GM12878 (cell line): ENCODE measurements around the gene SETD2. TPM values are rescaled to one million over a fixed set of nuclear protein-coding genes. Genes with fewer than 3 reads are reported as not detected.

ENCODE experiments used
- ATAC-seq: fragments of 200-7000 bp; cut with Tn5 transposase; 3 replicates; pipeline ENCODE4 v1.9.1; 2020; ENCODE audit warnings: mild to moderate bottlenecking, moderate library complexity
- BruUV-seq: library from RNA; stranded (reverse); fragments of 400-500 nt; replicated peaks from 2 replicates; lab custom pipeline; 2021; lab: Mats Ljungman, UMichigan
- CTCF ChIA-PET: fragments of 300-600 bp; sonication (Branson Sonifier 250); formaldehyde crosslinking; extraction: SDS; loops from one replicate; lab custom pipeline; 2021; ENCODE audit warnings: inconsistent platforms; lab: Yijun Ruan, JAX
- POLR2A ChIA-PET: fragments of 350-600 bp; formaldehyde crosslinking; extraction: SDS; loops from one replicate; lab custom pipeline; 2021; ENCODE audit warnings: inconsistent platforms; lab: Charles Lee
- RAD21 ChIA-PET: fragments of 300-600 bp; sonication (Branson Sonifier 250); formaldehyde crosslinking; loops from one replicate; lab custom pipeline; 2023; ENCODE audit warnings: antibody characterized with exemption; ENCODE audit not compliant: unreplicated experiment; lab: Charles Lee
- SMC1A ChIA-PET: fragments of 300-600 bp; sonication (Branson Sonifier 250); formaldehyde crosslinking; loops from one replicate; lab custom pipeline; 2023; ENCODE audit not compliant: unreplicated experiment, uncharacterized antibody; lab: Charles Lee
- DNase-seq: peaks from one replicate; pipeline ENCODE4 v3.0.0-alpha.2; 2011; ENCODE audit warnings: low read depth, low spot score
- FAIRE-seq: peaks from 3 replicates; lab custom pipeline; 2011; peaks lifted over from hg19 to GRCh38; lab: Jason Lieb, UNC
- H2AFZ ChIP-seq: 2 replicates; pipeline ENCODE4 v1.6.0; 2011; ENCODE audit warnings: low read depth, low read length, control low read depth; ENCODE audit not compliant: control insufficient read depth
- H3K27ac ChIP-seq: 2 replicates; pipeline ENCODE4 v1.5.1; 2011; ENCODE audit warnings: control low read depth; ENCODE audit not compliant: control insufficient read depth, insufficient read depth
- H3K27me3 ChIP-seq, 2 experiments: replicated peaks in 1 of 2; 2 replicates each; pipeline versions ENCODE4 v1.6.0 to v1.6.1; 2011; ENCODE audit warnings: low read length in 1 of 2; ENCODE audit not compliant: control insufficient read depth in 2 of 2, insufficient read depth in 2 of 2
- H3K36me3 ChIP-seq, 2 experiments: 2 replicates each; pipeline ENCODE4 v1.5.1; 2011; ENCODE audit warnings: low read length in 1 of 2; ENCODE audit not compliant: control insufficient read depth in 2 of 2, insufficient read depth in 2 of 2
- H3K4me1 ChIP-seq: 2 replicates; pipeline ENCODE4 v1.6.1; 2011; ENCODE audit warnings: mild to moderate bottlenecking, low read length, moderate library complexity, mixed read lengths; ENCODE audit not compliant: control insufficient read depth, insufficient read depth
- H3K4me2 ChIP-seq: 2 replicates; pipeline ENCODE4 v1.6.0; 2011; ENCODE audit warnings: control low read depth; ENCODE audit not compliant: control insufficient read depth, insufficient read depth
- H3K4me3 ChIP-seq: fragments of 200-600 bp; sonication (generic); 2 replicates; pipeline ENCODE4 v1.5.1; 2016
- H3K79me2 ChIP-seq: 2 replicates; pipeline ENCODE4 v1.6.0; 2011; ENCODE audit warnings: low read length; ENCODE audit not compliant: control insufficient read depth, insufficient read depth
- H3K9ac ChIP-seq: 2 replicates; pipeline ENCODE4 v1.8.0; 2011; ENCODE audit warnings: low read length, control low read depth, mixed read lengths; ENCODE audit not compliant: control insufficient read depth, insufficient read depth
- H3K9me3 ChIP-seq: replicated peaks from 3 replicates; pipeline ENCODE4 v1.5.1; 2011; ENCODE audit warnings: mild to moderate bottlenecking, low read length; ENCODE audit not compliant: control insufficient read depth, insufficient read depth
- H4K20me1 ChIP-seq: 2 replicates; pipeline ENCODE4 v1.6.0; 2011; ENCODE audit not compliant: control insufficient read depth, insufficient read depth
- POLR2A ChIP-seq: IDR thresholded peaks from 2 replicates; pipeline ENCODE4 v1.6.1; 2011; ENCODE audit warnings: low read depth, mild to moderate bottlenecking, low read length
- WGBS: methylation state at CpG from one replicate; pipeline ENCODE4 v1.1.6; 2016; ENCODE audit warnings: low lambda C conversion rate; ENCODE audit not compliant: insufficient replicate concordance, insufficient coverage; ENCODE audit errors: missing lambda C conversion rate; 5-methylcytosine and 5-hydroxymethylcytosine counted together
- in situ Hi-C: fragments of 300-500 bp; cut with MboI; formaldehyde crosslinking; loops from 9 replicates; pipeline ENCODE4 v1.14.3; 2018; ENCODE audit warnings: mixed read lengths
- intact Hi-C: fragments of 100-400 bp; cut with micrococcal nuclease; formaldehyde crosslinking; loops from one replicate; pipeline ENCODE4 v1.14.2; 2022; ENCODE audit not compliant: unreplicated experiment
- polyA plus RNA-seq, 11 experiments: library from polyadenylated mRNA; depleted of rRNA in 4 of 11; unstranded in 6 of 11; stranded (reverse) in 5 of 11; fragments of >200 nt; fragmentation: Nextera tagmentation in 4 of 11; fragmentation: Illumina TruSeq in 1 of 11; extraction: Ambion mirVana in 4 of 11; extraction: Trizol in 1 of 11; gene quantifications; 1 replicate in 1 of 11; 2 replicates in 10 of 11; pipeline versions ENCODE4 v1.2.1 to v1.2.3, GENCODE V29; 2011 to 2016; ENCODE audit warnings: inconsistent platforms in 2 of 11, missing spikeins in 2 of 11, low read depth in 1 of 11
- total RNA-seq, 4 experiments: library from RNA; depleted of rRNA in 3 of 4; stranded (reverse); fragments of >200 nt in 3 of 4; fragmentation: Illumina TruSeq in 1 of 4; extraction: Trizol in 1 of 4; gene quantifications; 2 replicates each; pipeline versions ENCODE4 v1.2.1 to v1.2.3, GENCODE V29; 2013 to 2021
- TF ChIP-seq, protein P1 (sequence below): fragments of 450-650 bp; IDR thresholded peaks from 2 replicates; pipeline ENCODE4 v1.6.1; 2017; ENCODE audit warnings: mild to moderate bottlenecking

The SETD2 gene
- total and polyA plus RNA-seq, 10 of the 15 experiments (the other 5 are each of a cell fraction or from before 2014, with no cell fraction given) = 8.4 to 44.9 (median 24.5) TPM

GRCh38 chr3:47176582-47176981 lies 12.7 kb upstream of the SETD2 start:
- Histone ChIP-seq H3K27me3 (no peaks in the 10 kb centered on the region), H4K20me1 (no peaks in the 10 kb centered on the region), H3K36me3 (no peaks in the 10 kb centered on the region), H3K9me3 (no peaks in the 10 kb centered on the region), H3K79me2 (no peaks in the 10 kb centered on the region), H3K4me2 (peak overlapping the region; percentile 92), H2AFZ (no peak overlapping the region), H3K4me3 (no peak overlapping the region), H3K9ac (no peak overlapping the region), H3K4me1 (peaks cover 23% of the 10 kb centered on the region), H3K27ac (peak overlapping the region; percentile 91)
- ChIA-PET POLR2A (interaction anchor here (1.0 kb wide), 1 partner anchor 17 kb away, joined by 3 read pairs; no protein-coding TSS in a partner anchor), CTCF (interaction anchor here (1.4 to 2.5 kb wide), 2 partner anchors 12 to 49 kb away, joined by 3 to 14 read pairs; partner anchors contain the start of gene SETD2), RAD21 (interaction anchor here (0.7 to 2.0 kb wide), 5 partner anchors 12 to 156 kb away, joined by 3 to 11 read pairs (median 3); partner anchors contain the start of gene SETD2), SMC1A (interaction anchor here (0.9 to 2.6 kb wide), 5 partner anchors 10 to 147 kb away, joined by 3 to 10 read pairs (median 3); no protein-coding TSS in a partner anchor)
- no TSS peak for BruUV-seq
- WGBS = 97% methylated on average over 5 of the region's 5 CpGs
- ATAC-seq = no peak
- in situ Hi-C loops = no loop called here
- no peak for DNase-seq
- TF ChIP-seq, protein P1, sequence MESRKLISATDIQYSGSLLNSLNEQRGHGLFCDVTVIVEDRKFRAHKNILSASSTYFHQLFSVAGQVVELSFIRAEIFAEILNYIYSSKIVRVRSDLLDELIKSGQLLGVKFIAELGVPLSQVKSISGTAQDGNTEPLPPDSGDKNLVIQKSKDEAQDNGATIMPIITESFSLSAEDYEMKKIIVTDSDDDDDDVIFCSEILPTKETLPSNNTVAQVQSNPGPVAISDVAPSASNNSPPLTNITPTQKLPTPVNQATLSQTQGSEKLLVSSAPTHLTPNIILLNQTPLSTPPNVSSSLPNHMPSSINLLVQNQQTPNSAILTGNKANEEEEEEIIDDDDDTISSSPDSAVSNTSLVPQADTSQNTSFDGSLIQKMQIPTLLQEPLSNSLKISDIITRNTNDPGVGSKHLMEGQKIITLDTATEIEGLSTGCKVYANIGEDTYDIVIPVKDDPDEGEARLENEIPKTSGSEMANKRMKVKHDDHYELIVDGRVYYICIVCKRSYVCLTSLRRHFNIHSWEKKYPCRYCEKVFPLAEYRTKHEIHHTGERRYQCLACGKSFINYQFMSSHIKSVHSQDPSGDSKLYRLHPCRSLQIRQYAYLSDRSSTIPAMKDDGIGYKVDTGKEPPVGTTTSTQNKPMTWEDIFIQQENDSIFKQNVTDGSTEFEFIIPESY = no peak
- TF ChIP-seq POLR2A = no peak
- intact Hi-C loops = no loop called here
- no peak for FAIRE-seq
